Astrocyte of the spinal cord (primary cell): ENCODE measurements around the gene BSCL2.

Experiments
- DNase-seq: peaks from one replicate; pipeline ENCODE4 v3.0.0; 2011; ENCODE audit warnings: low read depth, low spot score
- H3K4me3 ChIP-seq: 2 replicates; pipeline ENCODE4 v1.5.1; 2011; ENCODE audit warnings: low read depth, mild to moderate bottlenecking, low read length, moderate library complexity
- in situ Hi-C: cut with HindIII; loops from 2 replicates; pipeline ENCODE4 v1.10.0; 2017; ENCODE audit warnings: low sequenced_read_pairs
- TF ChIP-seq, protein P1 (sequence below): IDR thresholded peaks from 2 replicates; pipeline ENCODE4 v1.5.1; 2012; ENCODE audit warnings: low read depth, mild to moderate bottlenecking, low read length, inconsistent platforms

BSCL2 gene

DNA sequence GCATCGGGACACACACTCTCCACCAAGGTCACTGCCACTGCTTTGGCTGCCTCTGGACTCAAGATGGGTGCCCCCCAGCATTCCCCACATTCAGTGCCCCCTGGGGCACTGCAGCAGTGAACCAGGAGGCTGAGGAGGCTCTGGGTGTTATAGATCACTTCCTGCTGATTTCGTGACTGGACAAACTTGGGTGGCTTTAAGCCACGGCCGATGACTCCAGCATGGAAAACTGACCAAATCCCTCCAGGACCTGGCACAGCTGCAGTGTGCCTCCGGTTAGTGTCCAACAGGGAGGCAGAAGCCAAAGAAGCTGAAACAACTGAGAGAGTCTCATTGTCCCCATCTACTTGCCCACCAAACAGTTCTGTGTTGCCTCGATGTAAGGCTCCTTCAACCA, 59.6 kb downstream of the BSCL2 start:
- H3K4me3 ChIP-seq, result no peak overlapping the region
- TF ChIP-seq, protein P1, sequence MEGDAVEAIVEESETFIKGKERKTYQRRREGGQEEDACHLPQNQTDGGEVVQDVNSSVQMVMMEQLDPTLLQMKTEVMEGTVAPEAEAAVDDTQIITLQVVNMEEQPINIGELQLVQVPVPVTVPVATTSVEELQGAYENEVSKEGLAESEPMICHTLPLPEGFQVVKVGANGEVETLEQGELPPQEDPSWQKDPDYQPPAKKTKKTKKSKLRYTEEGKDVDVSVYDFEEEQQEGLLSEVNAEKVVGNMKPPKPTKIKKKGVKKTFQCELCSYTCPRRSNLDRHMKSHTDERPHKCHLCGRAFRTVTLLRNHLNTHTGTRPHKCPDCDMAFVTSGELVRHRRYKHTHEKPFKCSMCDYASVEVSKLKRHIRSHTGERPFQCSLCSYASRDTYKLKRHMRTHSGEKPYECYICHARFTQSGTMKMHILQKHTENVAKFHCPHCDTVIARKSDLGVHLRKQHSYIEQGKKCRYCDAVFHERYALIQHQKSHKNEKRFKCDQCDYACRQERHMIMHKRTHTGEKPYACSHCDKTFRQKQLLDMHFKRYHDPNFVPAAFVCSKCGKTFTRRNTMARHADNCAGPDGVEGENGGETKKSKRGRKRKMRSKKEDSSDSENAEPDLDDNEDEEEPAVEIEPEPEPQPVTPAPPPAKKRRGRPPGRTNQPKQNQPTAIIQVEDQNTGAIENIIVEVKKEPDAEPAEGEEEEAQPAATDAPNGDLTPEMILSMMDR, result no peak
- in situ Hi-C loops, result no loop called here
- no peak for DNase-seq

- in situ Hi-C loops, result no loop called here
- no peak for DNase-seq
- no peak overlapping the region for H3K4me3 ChIP-seq
- TF ChIP-seq, protein P1, result no peak
Observed at GRCh38 chr11:62646825-62647608, 60.2 kb downstream of the BSCL2 start.

DNA sequence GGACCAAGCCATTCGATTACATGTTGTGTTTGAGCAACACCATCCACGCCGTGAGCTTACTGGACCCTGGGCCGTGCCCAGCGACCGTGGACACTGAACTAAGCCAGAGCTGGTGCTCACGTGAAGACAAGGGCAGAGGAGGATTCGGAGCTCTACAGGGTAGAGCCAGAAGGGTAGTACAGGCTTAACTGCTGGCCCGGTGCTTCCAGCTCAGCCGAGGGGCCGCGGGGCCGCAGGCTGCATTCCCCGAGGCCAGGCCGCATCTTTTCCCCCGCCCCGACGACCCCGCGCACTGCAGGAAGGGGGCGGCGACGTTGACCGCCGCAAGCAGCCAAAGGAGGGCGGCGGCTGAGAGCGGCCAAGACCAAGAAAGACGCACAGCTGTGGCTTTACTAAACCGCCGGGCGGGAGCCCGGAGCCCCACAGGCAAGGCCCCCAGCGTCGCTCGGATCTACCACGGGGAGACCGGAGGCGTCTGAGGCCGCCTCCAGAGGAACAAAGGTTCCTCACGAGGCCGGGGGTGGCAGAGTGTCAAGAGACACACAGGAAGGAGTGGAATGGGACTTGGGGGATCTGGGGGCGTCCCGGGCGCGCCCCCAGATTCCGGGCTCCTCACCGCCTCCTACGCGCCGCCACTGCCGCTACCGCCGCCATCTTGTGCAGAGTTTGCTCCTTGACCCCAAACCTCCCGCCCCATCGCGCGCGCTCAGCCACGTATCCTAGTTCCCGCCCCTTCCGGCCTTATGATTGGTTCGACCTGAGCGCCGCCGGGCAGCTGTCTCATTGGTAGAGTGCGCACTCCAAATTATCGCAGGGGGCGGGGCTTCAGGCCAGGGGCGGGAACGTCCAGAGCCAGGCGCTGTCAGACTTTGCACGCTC, 61.0 kb downstream of the BSCL2 start, which contains the start of gene GANAB:
TSS of gene GANAB (minus strand) at position 668 of the 879 bp plus-strand sequence. CDS start at position 654, 14 bp downstream.
- peak; percentile 98 for DNase-seq
- in situ Hi-C loops, result no loop called here
- TF ChIP-seq, protein P1, result no peak
- H3K4me3 ChIP-seq, result peak within 1 kb of the TSS; percentile 96

GRCh38 chr11:62645671-62645945, 61.6 kb downstream of the BSCL2 start:
- in situ Hi-C loops, result no loop called here
- TF ChIP-seq, protein P1, result no peak

GRCh38 chr11:62644220-62644619, 63.0 kb downstream of the BSCL2 start:
- no peak for DNase-seq
- H3K4me3 ChIP-seq, result no peak overlapping the region
- in situ Hi-C loops, result no loop called here
- TF ChIP-seq, protein P1, result no peak

More at GRCh38 chr11:62645671-62645945, 61.6 kb downstream of the BSCL2 start:
- DNase-seq, result no peak
- peak overlapping the region; percentile 96 for H3K4me3 ChIP-seq
